Measurements from ENCODE around the gene ZNF516. TPM values are rescaled to one million over a fixed set of nuclear protein-coding genes. Genes with fewer than 3 reads are reported as not detected.
A peak's percentile ranks its signal among the peaks of the same experiment; 100 is the strongest.

Gene ZNF516
- total RNA-seq, 1 donor from 2014 or later = 11.5 TPM

GRCh38 chr18:76421685-76422078 lies 73.4 kb downstream of the ZNF516 start:
- H3K9me3 ChIP-seq (replicated peaks) = no peaks in the 10 kb centered on the region
- no peaks in the 10 kb centered on the region for H3K36me3 ChIP-seq
- DNase-seq = no peak
- H3K4me1 ChIP-seq = peaks cover 6% of the 10 kb centered on the region
- no peak overlapping the region for H3K27ac ChIP-seq (replicated peaks)
- TF ChIP-seq CTCF (IDR thresholded peaks at IDR 0.05; ENCODE audit: borderline replicate concordance) = no peak
- no peaks in the 10 kb centered on the region for H3K27me3 ChIP-seq (ENCODE audit: low read depth)
- no peak overlapping the region for H3K4me3 ChIP-seq
- intact Hi-C loops (cut with micrococcal nuclease) = no loop called here

GRCh38 chr18:76420898-76421684 lies 74.0 kb downstream of the ZNF516 start:
- no peak for DNase-seq
- H3K9me3 ChIP-seq (replicated peaks) = no peaks in the 10 kb centered on the region
- peaks cover 10% of the 10 kb centered on the region for H3K4me1 ChIP-seq
- no peak overlapping the region for H3K27ac ChIP-seq (replicated peaks)
- TF ChIP-seq CTCF (IDR thresholded peaks at IDR 0.05; ENCODE audit: borderline replicate concordance) = no peak
- H3K27me3 ChIP-seq (ENCODE audit: low read depth) = no peaks in the 10 kb centered on the region
- intact Hi-C loops (cut with micrococcal nuclease) = no loop called here
- no peaks in the 10 kb centered on the region for H3K36me3 ChIP-seq
- H3K4me3 ChIP-seq = no peak overlapping the region

GRCh38 chr18:76419811-76420210 lies 75.2 kb downstream of the ZNF516 start:
- no peak for DNase-seq
- Histone ChIP-seq H3K27me3 (ENCODE audit: low read depth) (no peaks in the 10 kb centered on the region), H3K27ac (replicated peaks) (no peak overlapping the region), H3K4me1 (peaks cover 23% of the 10 kb centered on the region), H3K9me3 (replicated peaks) (no peaks in the 10 kb centered on the region), H3K4me3 (no peak overlapping the region), H3K36me3 (no peaks in the 10 kb centered on the region)
- intact Hi-C loops (cut with micrococcal nuclease) = no loop called here
- TF ChIP-seq CTCF (IDR thresholded peaks at IDR 0.05; ENCODE audit: borderline replicate concordance) = no peak

- DNase-seq = no peak
- peaks cover 41% of the 10 kb centered on the region for H3K4me1 ChIP-seq
- H3K27ac ChIP-seq (replicated peaks) = no peak overlapping the region
- H3K4me3 ChIP-seq = peak overlapping the region; percentile 10
- no peaks in the 10 kb centered on the region for H3K9me3 ChIP-seq (replicated peaks)
- intact Hi-C loops (cut with micrococcal nuclease) = no loop called here
- no peaks in the 10 kb centered on the region for H3K36me3 ChIP-seq
- H3K27me3 ChIP-seq (ENCODE audit: low read depth) = no peaks in the 10 kb centered on the region
- TF ChIP-seq CTCF (IDR thresholded peaks at IDR 0.05; ENCODE audit: borderline replicate concordance) = no peak
These were observed 78.1 kb downstream of the ZNF516 start for GRCh38 chr18:76416911-76417310.

- Histone ChIP-seq H3K4me3 (no peak overlapping the region), H3K27me3 (ENCODE audit: low read depth) (no peaks in the 10 kb centered on the region), H3K36me3 (no peaks in the 10 kb centered on the region), H3K27ac (replicated peaks) (no peak overlapping the region), H3K4me1 (peaks cover 44% of the 10 kb centered on the region), H3K9me3 (replicated peaks) (no peaks in the 10 kb centered on the region)
- TF ChIP-seq CTCF (IDR thresholded peaks at IDR 0.05; ENCODE audit: borderline replicate concordance) = no peak
- intact Hi-C loops (cut with micrococcal nuclease) = no loop called here
- peak; percentile 45 for DNase-seq
These were observed 80.0 kb downstream of the ZNF516 start for GRCh38 chr18:76414936-76415621.
